HG03139 (cell line): Measurements from ENCODE around the gene CAMSAP1.
"Not testable (repeated sequence)": the region's sequence is repeated elsewhere in the genome, so short reads cannot be mapped to it uniquely, and the experiment has no call there.

ENCODE experiments used
- ATAC-seq: cut with Tn5 transposase; IDR thresholded peaks from one replicate; pipeline ENCODE4 v1.9.1; 2021; ENCODE audit not compliant: unreplicated experiment

The CAMSAP1 gene

GRCh38 chr9:135921749-135922310, 14.5 kb upstream of the CAMSAP1 start:
- no peak for ATAC-seq

- ATAC-seq = no peak
Observed at GRCh38 chr9:135920973-135921585, 13.7 kb upstream of the CAMSAP1 start.

- no peak for ATAC-seq
Observed at GRCh38 chr9:135920256-135920930, 13.0 kb upstream of the CAMSAP1 start.

- no peak for ATAC-seq
Observed at GRCh38 chr9:135919318-135919890, 12.1 kb upstream of the CAMSAP1 start.

GRCh38 chr9:135916227-135916626, 8.9 kb upstream of the CAMSAP1 start:
- ATAC-seq = not testable (repeated sequence)

GRCh38 chr9:135914921-135915320, 7.6 kb upstream of the CAMSAP1 start:
- ATAC-seq = no peak

GRCh38 chr9:135911233-135911632, 3.9 kb upstream of the CAMSAP1 start:
- ATAC-seq = not testable (repeated sequence)

- ATAC-seq = no peak
Observed at GRCh38 chr9:135910757-135911156, 3.4 kb upstream of the CAMSAP1 start.

GRCh38 chr9:135910216-135910615, 2.9 kb upstream of the CAMSAP1 start:
- ATAC-seq = no peak

GRCh38 chr9:135909371-135909770, 2.0 kb upstream of the CAMSAP1 start:
- no peak for ATAC-seq

GRCh38 chr9:135908754-135909204, 1.4 kb upstream of the CAMSAP1 start:
- ATAC-seq = no peak

- ATAC-seq = peak; percentile 2
Observed at GRCh38 chr9:135908093-135908753, 877 bp upstream of the CAMSAP1 start.

GRCh38 chr9:135907006-135907430, 328 bp downstream of the CAMSAP1 start:
- ATAC-seq = peak; percentile 11

- ATAC-seq = peak; percentile 4
Observed at GRCh38 chr9:135906291-135907005, 898 bp downstream of the CAMSAP1 start.

GRCh38 chr9:135905380-135906258, 1.7 kb downstream of the CAMSAP1 start:
- no peak for ATAC-seq

GRCh38 chr9:135903786-135904520, 3.4 kb downstream of the CAMSAP1 start:
- ATAC-seq = no peak

GRCh38 chr9:135903358-135903656, 4.0 kb downstream of the CAMSAP1 start:
- ATAC-seq = no peak

GRCh38 chr9:135902655-135903357, 4.5 kb downstream of the CAMSAP1 start:
- no peak for ATAC-seq

GRCh38 chr9:135901826-135902225, 5.5 kb downstream of the CAMSAP1 start:
- ATAC-seq = no peak
